GM19468 (cell line): ENCODE results near the gene MAP2K7.

Source experiments
- ATAC-seq: cut with Tn5 transposase; IDR thresholded peaks from one replicate; pipeline ENCODE4 v1.9.1; 2021; ENCODE audit warnings: mild to moderate bottlenecking, moderate library complexity, moderate number of reproducible peaks; ENCODE audit not compliant: unreplicated experiment; ENCODE audit errors: extremely low read depth

Gene MAP2K7

DNA sequence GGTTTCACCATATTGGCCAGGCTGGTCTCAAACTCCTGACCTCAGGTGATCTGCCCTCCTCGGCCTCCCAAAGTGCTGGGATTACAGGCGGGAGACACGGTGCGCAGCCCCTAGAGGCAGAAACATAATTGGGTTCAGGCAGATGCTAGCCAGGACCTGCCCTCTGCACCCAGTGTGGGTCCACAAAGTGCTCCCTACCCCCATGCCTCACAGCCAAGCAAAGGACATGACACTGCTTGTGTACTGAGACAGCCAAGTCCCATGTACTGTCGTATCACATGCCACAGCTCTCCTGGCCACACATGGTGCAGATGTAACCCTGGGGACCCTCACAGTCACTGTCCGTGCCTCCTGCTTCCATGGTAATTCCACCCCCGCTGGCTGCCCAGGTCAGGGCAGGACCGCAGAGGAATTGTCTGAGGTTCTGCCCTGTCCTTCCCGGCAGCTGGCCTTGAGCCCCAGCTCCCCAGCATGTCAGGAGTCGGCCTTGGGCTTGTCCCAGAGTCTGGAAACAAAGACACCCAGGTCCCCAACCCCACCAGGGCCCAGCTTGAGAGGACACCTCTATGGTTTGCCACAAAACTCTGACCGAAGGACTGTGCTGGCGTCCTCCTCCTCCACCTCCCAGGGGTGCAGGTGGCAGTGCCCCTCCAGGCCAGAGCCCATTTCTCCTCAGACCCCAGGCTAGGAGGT, 37.1 kb upstream of the MAP2K7 start:
- ATAC-seq, result no peak

DNA sequence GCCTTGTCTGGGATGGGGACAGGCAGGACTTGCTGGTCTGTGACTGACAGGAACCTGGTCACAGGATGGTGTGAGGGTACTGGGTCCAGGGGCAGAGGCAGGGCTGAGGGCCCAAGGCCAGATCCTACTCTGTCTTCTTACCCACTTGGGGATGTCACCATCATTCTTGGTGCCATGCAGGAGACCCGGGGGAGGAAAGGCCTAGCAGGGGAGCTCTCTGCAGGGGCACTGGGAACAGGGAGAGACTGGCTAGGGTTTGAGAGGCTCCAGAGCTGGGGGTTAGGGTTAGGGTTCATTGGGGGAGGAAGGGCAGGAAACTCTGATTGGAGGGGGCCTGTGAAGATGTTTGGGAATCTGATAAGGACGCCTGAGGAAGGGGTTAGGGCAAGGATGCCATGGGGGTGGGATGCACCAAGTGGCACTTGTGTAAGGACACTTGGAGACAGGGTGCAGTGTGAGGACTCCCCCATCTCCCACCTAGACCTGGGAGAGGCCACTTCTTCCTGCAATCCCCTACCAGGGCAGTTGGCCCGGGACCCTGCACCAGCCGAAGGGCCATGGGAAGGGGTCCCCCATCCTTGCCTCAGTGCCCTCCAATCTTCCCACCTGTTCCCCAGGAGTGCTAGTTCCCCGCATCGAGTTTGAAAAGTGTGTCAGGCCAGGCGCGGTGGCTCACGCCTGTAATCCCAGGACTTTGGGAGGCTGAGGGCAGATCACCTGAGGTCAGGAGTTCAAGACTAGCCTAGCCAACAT, 36.4 kb upstream of the MAP2K7 start:
- no peak for ATAC-seq

DNA sequence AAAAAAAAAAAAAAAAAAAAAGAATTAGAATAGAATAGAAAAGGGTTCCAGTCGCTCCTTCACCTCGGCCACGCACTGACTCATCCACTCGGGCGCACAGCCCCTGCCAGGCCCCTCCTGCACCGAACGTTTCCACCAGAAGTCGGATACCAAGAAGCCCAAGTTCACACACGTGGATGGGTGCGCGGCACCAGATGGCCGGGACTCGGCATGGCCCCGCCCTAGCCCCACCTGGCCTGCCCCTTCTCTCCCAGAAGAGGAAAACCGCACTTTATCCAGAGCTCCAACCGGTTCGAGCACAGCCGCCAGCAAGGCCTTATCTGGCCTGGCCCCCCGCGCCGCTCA, 35.4 kb upstream of the MAP2K7 start:
- ATAC-seq, result no peak

- ATAC-seq, result peak; percentile 50
Observed at GRCh38 chr19:7868671-7869452, 34.8 kb upstream of the MAP2K7 start.

DNA sequence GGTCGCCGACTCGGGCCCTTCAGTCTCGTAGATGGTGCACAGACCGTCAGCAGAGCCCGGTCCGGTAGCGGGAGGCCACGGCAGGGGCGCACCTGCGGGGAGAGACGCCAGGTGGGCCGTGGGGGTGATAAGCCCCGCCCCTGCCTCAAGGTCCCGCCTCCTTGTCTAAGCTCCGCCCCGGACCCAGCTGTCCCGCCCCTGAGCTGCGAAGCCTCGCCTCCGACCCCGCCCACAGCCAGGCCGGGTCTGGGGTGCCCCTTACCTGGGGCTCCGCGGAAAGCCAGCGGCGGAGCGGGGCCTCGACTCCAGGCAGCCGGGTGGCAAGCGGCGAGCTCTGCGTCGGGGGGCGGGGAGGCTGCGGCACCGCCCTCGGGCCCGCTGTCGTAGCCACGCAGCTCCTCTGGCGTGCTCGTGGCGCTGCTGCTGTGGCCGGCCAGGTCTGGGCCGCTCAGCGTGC, 34.2 kb upstream of the MAP2K7 start:
- peak; percentile 8 for ATAC-seq

DNA sequence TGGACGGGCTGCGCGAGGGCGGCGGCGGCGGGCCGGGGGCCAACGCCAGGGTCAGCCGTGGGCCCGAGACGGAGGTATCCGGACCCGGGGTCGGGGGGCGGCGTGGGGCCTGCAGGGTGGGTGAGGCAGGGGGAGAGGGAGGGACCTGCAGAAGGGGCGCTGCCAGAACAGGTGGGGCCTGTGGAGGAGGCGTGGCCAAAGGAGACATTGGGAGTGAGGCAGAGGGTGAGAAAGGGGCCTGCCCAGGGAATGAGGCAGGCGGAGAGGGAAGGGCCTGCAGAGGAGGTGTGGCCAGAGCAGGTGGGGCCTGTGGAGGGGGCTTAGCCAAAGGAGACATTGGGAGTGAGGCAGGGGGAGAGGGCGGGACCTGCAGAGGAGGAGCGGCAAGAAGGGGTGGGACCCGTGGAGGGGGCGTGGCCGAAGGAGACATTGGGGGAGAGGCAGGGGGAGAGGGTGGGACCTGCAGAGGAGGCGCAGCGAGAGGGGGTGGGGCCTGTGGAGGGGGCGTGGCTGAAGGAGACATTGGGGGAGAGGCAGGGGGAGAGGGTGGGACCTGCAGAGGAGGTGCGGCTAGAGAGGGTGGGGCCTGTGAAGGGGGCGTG, 33.7 kb upstream of the MAP2K7 start:
- ATAC-seq, result no peak

GRCh38 chr19:7870571-7871436, 32.9 kb upstream of the MAP2K7 start:
- ATAC-seq, result no peak

DNA sequence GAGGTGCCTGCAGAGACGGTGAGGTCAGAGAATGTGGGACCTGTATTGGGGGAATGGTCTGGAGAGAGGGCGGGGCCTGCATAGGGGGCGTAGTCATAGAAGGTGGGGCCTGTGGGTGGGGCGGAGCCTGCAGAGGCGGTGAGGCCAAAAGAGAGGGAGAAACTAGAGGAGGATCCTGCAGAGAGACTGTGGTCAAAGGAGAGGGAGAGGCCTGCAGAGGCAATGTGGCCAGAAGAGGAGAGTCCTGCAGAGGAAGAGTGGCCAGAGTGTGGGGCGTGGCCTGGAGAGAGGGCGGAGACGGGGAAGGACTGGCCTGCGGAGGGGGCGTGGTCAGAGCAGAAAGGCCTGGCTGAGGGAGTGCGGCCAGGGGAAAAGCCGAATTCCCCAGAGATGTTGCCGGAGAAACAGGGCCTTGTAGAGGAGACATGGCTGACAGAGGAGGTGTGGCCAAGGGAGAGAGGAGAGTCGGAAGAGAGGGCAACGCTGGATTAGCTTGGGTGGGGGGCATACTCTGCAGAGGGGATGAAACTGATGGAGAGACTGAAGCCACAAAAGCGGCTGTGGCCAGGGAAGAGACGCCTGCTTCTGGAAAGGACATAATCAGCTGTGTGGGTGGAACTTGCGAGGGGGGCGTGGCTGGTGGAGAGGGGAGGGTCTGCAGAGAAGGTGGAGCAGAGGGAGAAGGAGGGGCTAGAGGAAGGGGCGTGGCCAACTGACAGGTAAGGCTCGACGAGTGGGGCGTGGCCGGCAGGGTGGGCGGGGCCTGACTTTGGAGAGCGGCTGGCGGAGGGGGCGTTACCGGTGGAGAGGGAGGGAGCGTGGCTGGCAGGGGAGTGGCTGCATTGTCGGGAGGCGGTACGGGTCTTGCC, 32.0 kb upstream of the MAP2K7 start:
- no peak for ATAC-seq

DNA sequence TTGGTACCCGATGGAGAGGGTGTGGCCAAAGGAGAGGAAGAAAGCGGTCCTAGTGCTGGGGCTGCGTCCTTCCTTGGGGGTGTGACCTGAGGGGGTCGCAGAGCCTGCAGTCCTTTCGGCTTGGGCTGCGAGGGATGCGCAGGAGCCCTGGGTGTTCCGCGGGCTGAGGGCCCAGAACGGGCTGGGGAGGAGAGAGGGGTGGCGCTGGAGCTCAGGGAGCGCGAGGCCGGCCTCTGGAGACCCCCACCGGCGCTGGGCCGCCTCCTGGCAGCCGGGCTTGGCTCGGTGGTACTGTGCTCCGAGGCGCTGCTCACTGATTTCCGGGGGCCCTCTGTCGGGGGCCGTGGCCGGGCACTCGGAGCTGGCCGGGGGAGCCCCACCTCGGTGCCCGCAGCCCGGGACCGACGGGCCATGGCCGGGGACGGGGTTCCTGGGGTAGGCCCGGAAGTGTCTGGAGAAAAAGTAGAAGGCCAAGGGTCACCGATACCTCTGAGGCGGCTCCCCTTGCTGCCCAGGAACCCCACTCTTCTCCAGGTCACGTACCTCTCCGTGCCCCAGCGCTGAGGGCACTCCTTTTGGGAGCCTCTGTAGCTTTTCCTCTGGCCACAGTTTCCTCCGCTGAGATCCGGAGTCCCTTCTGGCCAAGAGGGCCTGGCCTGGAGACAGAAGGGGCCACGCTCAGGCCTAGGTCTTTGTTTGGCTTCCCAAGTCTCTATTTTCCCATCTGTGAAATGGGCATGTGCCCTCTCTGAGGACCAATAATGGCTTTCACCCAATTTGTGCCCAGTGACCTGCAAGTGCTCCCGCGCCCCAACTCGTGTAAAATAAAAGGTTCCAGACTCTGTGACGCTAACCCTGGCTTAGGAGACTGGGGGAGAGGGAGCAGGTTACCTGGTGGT, 31.1 kb upstream of the MAP2K7 start:
- no peak for ATAC-seq

GRCh38 chr19:7873304-7874075, 30.2 kb upstream of the MAP2K7 start:
- ATAC-seq, result no peak

GRCh38 chr19:7874076-7874896, 29.4 kb upstream of the MAP2K7 start, which contains the start of gene PRR36:
TSS of gene PRR36 (minus strand) at chr19:7874390. CDS start at chr19:7873689, 701 bp downstream.
- ATAC-seq, result no peak

DNA sequence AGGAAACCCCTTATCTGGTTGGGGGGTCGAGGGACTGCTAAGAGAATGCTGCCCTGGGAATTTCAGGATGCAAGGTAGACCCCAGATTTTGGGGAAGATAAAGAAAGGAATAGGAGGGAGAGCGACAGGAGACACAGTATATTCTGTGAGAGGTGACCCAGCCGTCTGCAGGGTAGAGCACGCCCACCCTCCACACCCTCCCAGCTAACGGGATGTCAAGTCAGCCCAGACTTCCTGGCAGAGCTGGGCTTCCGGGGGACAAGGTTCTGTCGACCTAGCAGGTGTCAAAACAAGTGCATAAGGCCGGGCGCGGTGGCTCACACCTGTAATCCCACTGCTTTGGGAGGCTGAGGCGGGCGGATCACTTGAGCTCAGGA, 28.8 kb upstream of the MAP2K7 start:
- ATAC-seq, result no peak

- no peak for ATAC-seq
Observed at GRCh38 chr19:7877249-7877836, 26.3 kb upstream of the MAP2K7 start.

- ATAC-seq, result no peak
Observed at GRCh38 chr19:7879111-7879807, 24.4 kb upstream of the MAP2K7 start.

GRCh38 chr19:7879836-7880235, 23.8 kb upstream of the MAP2K7 start:
- no peak for ATAC-seq
